HG02885 (cell line): Measurements from ENCODE around the gene ANKRD33B.

Source experiments
- ATAC-seq: cut with Tn5 transposase; IDR thresholded peaks from one replicate; pipeline ENCODE4 v1.9.1; 2021; ENCODE audit warnings: mild to moderate bottlenecking; ENCODE audit not compliant: unreplicated experiment, poor library complexity

ANKRD33B gene

DNA sequence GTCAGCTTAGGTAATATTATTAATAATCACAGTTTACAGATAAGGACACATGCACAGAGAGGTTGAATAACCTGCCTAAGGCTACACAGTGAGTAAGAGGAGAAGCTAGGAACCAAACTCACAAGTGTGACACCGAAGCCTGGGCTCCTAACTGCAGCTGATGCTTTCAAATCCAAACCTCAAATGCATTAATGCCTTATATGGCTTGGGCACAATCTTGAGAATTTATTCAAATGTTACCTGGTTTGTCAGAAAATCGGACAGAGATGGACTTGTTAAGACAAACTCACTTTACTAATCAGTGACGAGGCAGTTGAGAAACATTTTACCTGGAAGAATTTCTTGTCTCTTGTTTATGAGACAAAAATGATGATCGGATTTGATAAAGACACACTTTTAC, 142.5 kb downstream of the ANKRD33B start:
- ATAC-seq = no peak
